K562 (cell line): Measurements from ENCODE around the gene AAK1. TPM values are rescaled to one million over a fixed set of nuclear protein-coding genes. Genes with fewer than 3 reads are reported as not detected.
A peak's percentile ranks its signal among the peaks of the same experiment; 100 is the strongest.

Experiments used
- ATF3 ChIP-seq, 2 experiments: fragments of 450-650 bp in 1 of 2; sonication (generic) in 1 of 2; formaldehyde crosslinking in 1 of 2; IDR thresholded peaks in 1 of 2; conservative IDR thresholded peaks in 1 of 2; 2 replicates each; pipeline versions ENCODE4 v1.6.1 to v1.8.1; 2016 to 2023; ENCODE audit warnings: mild to moderate bottlenecking in 2 of 2, moderate library complexity in 2 of 2, inconsistent platforms in 1 of 2, missing genetic modification reagents in 1 of 2
- ATF4 ChIP-seq: fragments of 450-650 bp; formaldehyde crosslinking; IDR thresholded peaks from 2 replicates; pipeline ENCODE4 v1.4.0; 2022; ENCODE audit warnings: mild to moderate bottlenecking, moderate library complexity
- CEBPB ChIP-seq: fragments of 450-650 bp; IDR thresholded peaks from 2 replicates; pipeline ENCODE4 v1.6.1; 2016; ENCODE audit warnings: missing genetic modification characterization, missing compliant biosample characterization
- ETV1 ChIP-seq: fragments of 450-650 bp; conservative IDR thresholded peaks from 2 replicates; pipeline ENCODE4 v1.6.1; 2016; ENCODE audit warnings: missing genetic modification characterization, control low read depth, low read depth, missing compliant biosample characterization
- FOSL1 ChIP-seq: fragments of 200-800 bp; sonication (Bioruptor generic); conservative IDR thresholded peaks from 2 replicates; pipeline ENCODE4 v1.6.1; 2016; ENCODE audit warnings: missing genetic modification characterization, missing compliant biosample characterization
- GATA2 ChIP-seq: sonication (generic); formaldehyde crosslinking; IDR thresholded peaks from 2 replicates; pipeline ENCODE4 v1.4.0; 2020; ENCODE audit warnings: mild to moderate bottlenecking, missing genetic modification reagents
- GATAD2A ChIP-seq: fragments of 450-650 bp; IDR thresholded peaks from 2 replicates; pipeline ENCODE4 v1.6.1; 2017
- MYBL2 ChIP-seq, 2 experiments: fragments of 450-650 bp in 1 of 2; sonication (generic) in 1 of 2; formaldehyde crosslinking in 1 of 2; IDR thresholded peaks; 2 replicates each; pipeline versions ENCODE4 v1.6.1 to v1.8.1; 2017 to 2022; ENCODE audit warnings: borderline replicate concordance in 1 of 2, inconsistent platforms in 1 of 2, low read depth in 1 of 2, mild to moderate bottlenecking in 1 of 2, missing genetic modification reagents in 1 of 2, moderate library complexity in 1 of 2
- MYC ChIP-seq, 2 experiments: fragments of 250-450 bp in 1 of 2; sonication (Bioruptor Pico) in 1 of 2; IDR thresholded peaks; 2 replicates each; pipeline versions ENCODE4 v1.5.1 to v1.6.1; 2012 to 2021; ENCODE audit warnings: low read depth in 2 of 2, borderline replicate concordance in 1 of 2, improper control_type of control experiment in 1 of 2, low read length in 1 of 2, mild to moderate bottlenecking in 1 of 2, moderate library complexity in 1 of 2
- PKNOX1 ChIP-seq: fragments of 450-650 bp; IDR thresholded peaks from 2 replicates; pipeline ENCODE4 v1.6.1; 2016
- SIN3A ChIP-seq, 2 experiments: fragments of 150-350 bp in 1 of 2; IDR thresholded peaks; 2 replicates each; pipeline ENCODE4 v1.6.1; 2011 to 2016; ENCODE audit warnings: borderline replicate concordance in 2 of 2, low read depth in 2 of 2, low read length in 2 of 2, mild to moderate bottlenecking in 2 of 2, moderate library complexity in 2 of 2; ENCODE audit not compliant: control insufficient read depth in 1 of 2
- SPI1 ChIP-seq: IDR thresholded peaks from 2 replicates; pipeline ENCODE4 v1.6.1; 2011; ENCODE audit warnings: low read depth, low read length, control low read depth, borderline replicate concordance
- ZNF77 ChIP-seq: fragments of 250-450 bp; sonication (Bioruptor Pico); IDR thresholded peaks from 2 replicates; pipeline ENCODE4 v1.5.0; 2020
- ZNF778 ChIP-seq: fragments of 450-650 bp; formaldehyde crosslinking; IDR thresholded peaks from 2 replicates; pipeline ENCODE4 v1.4.0; 2020; ENCODE audit warnings: mild to moderate bottlenecking, moderate library complexity
- polyA plus RNA-seq, 8 experiments: library from polyadenylated mRNA; depleted of rRNA in 4 of 8; stranded (reverse) in 5 of 8; unstranded in 3 of 8; fragments of >200 nt; fragmentation: Nextera tagmentation in 2 of 8; fragmentation: Illumina TruSeq in 1 of 8; extraction: Ambion mirVana in 2 of 8; extraction: Trizol in 1 of 8; gene quantifications; 2 replicates each; pipeline versions ENCODE4 v1.2.1 to v1.2.3, GENCODE V29; 2011 to 2014; ENCODE audit warnings: inconsistent platforms in 1 of 8, missing spikeins in 1 of 8
- total RNA-seq, 7 experiments: library from RNA; depleted of rRNA in 6 of 7; stranded (reverse); fragments of >200 nt in 6 of 7; fragmentation: Illumina TruSeq in 2 of 7; extraction: Trizol in 2 of 7; gene quantifications; 2 replicates each; pipeline versions ENCODE4 v1.2.1 to v1.2.3, GENCODE V29; 2011 to 2021; ENCODE audit warnings: low replicate concordance in 1 of 7
- TF ChIP-seq, protein P1 (sequence below), 2 experiments: IDR thresholded peaks; 2 replicates each; pipeline ENCODE4 v1.6.1; 2011; ENCODE audit warnings: borderline replicate concordance in 1 of 2, control low read depth in 1 of 2, low read depth in 1 of 2, low read length in 1 of 2, mild to moderate bottlenecking in 1 of 2, mixed read lengths in 1 of 2, moderate library complexity in 1 of 2; ENCODE audit not compliant: insufficient read depth in 1 of 2, insufficient read length in 1 of 2, poor library complexity in 1 of 2, severe bottlenecking in 1 of 2; ENCODE audit errors: extremely low read depth in 1 of 2
- TF ChIP-seq, protein P2 (sequence below): IDR thresholded peaks from 3 replicates; pipeline ENCODE4 v1.6.1; 2011; ENCODE audit warnings: borderline replicate concordance, mild to moderate bottlenecking, moderate library complexity; ENCODE audit not compliant: insufficient read length; ENCODE audit errors: extremely low read depth

AAK1 gene
- total and polyA plus RNA-seq, 9 of the 15 experiments (the other 6 are each of a cell fraction or from before 2014, with no cell fraction given) = 0.89 to 17.1 (median 6.0) TPM

DNA sequence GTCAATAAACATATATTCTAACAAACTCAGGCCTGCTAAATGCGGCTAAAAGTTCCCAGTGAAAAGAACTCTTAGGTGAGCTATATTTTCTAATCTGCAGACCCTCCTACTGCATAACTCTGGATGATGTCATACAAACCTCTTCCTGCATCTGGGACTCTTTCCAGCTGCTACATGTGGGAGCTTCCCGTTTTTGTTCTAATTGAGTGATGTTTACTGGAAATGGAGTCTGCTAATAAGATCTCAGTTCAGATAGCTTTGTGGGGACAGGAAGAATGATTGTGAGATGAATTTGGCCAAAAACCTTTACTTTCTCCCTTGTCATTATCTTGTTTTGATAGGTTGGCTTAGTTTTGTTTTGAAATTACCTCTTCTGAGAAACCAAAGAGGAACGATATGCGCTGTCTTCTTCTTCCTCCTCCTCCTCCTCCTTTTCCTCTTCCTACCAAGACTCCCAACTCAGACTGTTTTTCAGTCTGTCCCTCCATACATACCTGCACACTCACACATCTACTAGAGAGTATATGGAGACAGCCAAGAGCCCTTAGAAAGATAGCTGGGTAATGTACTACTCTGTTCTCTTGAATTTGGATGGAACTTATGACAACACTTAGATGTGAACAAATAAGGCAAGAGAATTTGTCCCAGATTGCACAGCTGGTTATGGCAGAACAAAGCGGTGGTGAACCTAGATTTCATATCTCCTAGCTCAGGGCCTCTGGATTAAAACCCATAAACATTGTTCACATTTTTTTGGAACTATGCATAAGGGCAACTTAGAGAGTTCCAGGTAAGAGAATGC lies 39.8 kb upstream of the AAK1 start (continued):
- TF ChIP-seq, protein P1, sequence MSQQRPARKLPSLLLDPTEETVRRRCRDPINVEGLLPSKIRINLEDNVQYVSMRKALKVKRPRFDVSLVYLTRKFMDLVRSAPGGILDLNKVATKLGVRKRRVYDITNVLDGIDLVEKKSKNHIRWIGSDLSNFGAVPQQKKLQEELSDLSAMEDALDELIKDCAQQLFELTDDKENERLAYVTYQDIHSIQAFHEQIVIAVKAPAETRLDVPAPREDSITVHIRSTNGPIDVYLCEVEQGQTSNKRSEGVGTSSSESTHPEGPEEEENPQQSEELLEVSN (IDR thresholded peaks at IDR 0.05; ENCODE audit: borderline replicate concordance in 1 of 2, extremely low read depth in 1 of 2, insufficient read depth in 1 of 2, insufficient read length in 1 of 2, low read depth in 1 of 2, low read length in 1 of 2, poor library complexity in 1 of 2, severe bottlenecking in 1 of 2) = no peak
- TF ChIP-seq MYBL2 (IDR thresholded peaks at IDR 0.05; ENCODE audit: low read depth) = no peak
- TF ChIP-seq MYBL2 (CRISPR knock-in tag; IDR thresholded peaks at IDR 0.05; ENCODE audit: borderline replicate concordance) = no peak
- TF ChIP-seq CEBPB (tag) = no peak
- peak; percentile 55; the same call in 1 of the 2 replicates for TF ChIP-seq SPI1
- peak; percentile 83 for TF ChIP-seq PKNOX1
- TF ChIP-seq ATF3 (IDR thresholded peaks at IDR 0.05) = peak; percentile 94
- no peak for TF ChIP-seq ATF3 (CRISPR knock-in tag; conservative IDR thresholded peaks at IDR 0.05)
- no peak for TF ChIP-seq ZNF778
- peak; percentile 43; the same call in 1 of the 2 replicates for TF ChIP-seq GATA2
- peak; percentile 73 for TF ChIP-seq FOSL1 (tag)
- peak; percentile 76 for TF ChIP-seq MYC (IDR thresholded peaks at IDR 0.05; ENCODE audit: low read depth, low read length)
- TF ChIP-seq MYC (CRISPR knock-in tag; IDR thresholded peaks at IDR 0.05; ENCODE audit: borderline replicate concordance, low read depth) = no peak
- TF ChIP-seq ATF4 (CRISPR knock-in tag) = no peak
- TF ChIP-seq, protein P2, sequence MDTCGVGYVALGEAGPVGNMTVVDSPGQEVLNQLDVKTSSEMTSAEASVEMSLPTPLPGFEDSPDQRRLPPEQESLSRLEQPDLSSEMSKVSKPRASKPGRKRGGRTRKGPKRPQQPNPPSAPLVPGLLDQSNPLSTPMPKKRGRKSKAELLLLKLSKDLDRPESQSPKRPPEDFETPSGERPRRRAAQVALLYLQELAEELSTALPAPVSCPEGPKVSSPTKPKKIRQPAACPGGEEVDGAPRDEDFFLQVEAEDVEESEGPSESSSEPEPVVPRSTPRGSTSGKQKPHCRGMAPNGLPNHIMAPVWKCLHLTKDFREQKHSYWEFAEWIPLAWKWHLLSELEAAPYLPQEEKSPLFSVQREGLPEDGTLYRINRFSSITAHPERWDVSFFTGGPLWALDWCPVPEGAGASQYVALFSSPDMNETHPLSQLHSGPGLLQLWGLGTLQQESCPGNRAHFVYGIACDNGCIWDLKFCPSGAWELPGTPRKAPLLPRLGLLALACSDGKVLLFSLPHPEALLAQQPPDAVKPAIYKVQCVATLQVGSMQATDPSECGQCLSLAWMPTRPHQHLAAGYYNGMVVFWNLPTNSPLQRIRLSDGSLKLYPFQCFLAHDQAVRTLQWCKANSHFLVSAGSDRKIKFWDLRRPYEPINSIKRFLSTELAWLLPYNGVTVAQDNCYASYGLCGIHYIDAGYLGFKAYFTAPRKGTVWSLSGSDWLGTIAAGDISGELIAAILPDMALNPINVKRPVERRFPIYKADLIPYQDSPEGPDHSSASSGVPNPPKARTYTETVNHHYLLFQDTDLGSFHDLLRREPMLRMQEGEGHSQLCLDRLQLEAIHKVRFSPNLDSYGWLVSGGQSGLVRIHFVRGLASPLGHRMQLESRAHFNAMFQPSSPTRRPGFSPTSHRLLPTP = no peak
- peak; percentile 68; the same call in 1 of the 2 replicates for TF ChIP-seq GATAD2A
- no peak for TF ChIP-seq SIN3A (IDR thresholded peaks at IDR 0.05; ENCODE audit: borderline replicate concordance in 2 of 2, control insufficient read depth in 1 of 2, low read depth in 2 of 2, low read length in 2 of 2)
- peak; percentile 35; the same call in 1 of the 2 replicates for TF ChIP-seq ETV1 (tag)
- no peak for TF ChIP-seq ZNF77 (CRISPR knock-in tag)
